Spleen (tissue), 11 donors: Measurements from ENCODE around the gene NUP155. TPM values are rescaled to one million over a fixed set of nuclear protein-coding genes. Genes with fewer than 3 reads are reported as not detected.
A peak's percentile ranks its signal among the peaks of the same experiment; 100 is the strongest.

Experiments used
- DNase-seq: peaks from one replicate; pipeline ENCODE4 v3.0.0-alpha.2; 2020
- H3K27ac ChIP-seq, 8 donors: fragments of 200-600 bp; sonication (generic) in 7 of 8; 1 replicate in 4 of 8; 2 replicates in 4 of 8; pipeline versions ENCODE4 v1.5.0 to v1.8.0; 2016 to 2021; ENCODE audit warnings: inconsistent platforms in 4 of 8, mild to moderate bottlenecking in 4 of 8, moderate library complexity in 1 of 8
- H3K27me3 ChIP-seq, 7 donors: fragments of 200-600 bp; sonication (generic) in 6 of 7; replicated peaks in 1 of 7; 1 replicate in 4 of 7; 2 replicates in 3 of 7; pipeline versions ENCODE4 v1.5.0 to v1.8.0; 2016 to 2021; ENCODE audit warnings: inconsistent platforms in 3 of 7, mild to moderate bottlenecking in 1 of 7
- H3K36me3 ChIP-seq, 6 donors: fragments of 200-600 bp; sonication (generic) in 5 of 6; 1 replicate in 4 of 6; 2 replicates in 2 of 6; pipeline versions ENCODE4 v1.5.0 to v1.8.0; 2016 to 2021; ENCODE audit warnings: inconsistent platforms in 2 of 6
- H3K4me1 ChIP-seq, 6 donors: fragments of 200-600 bp; sonication (generic) in 5 of 6; 1 replicate in 3 of 6; 2 replicates in 3 of 6; pipeline versions ENCODE4 v1.5.0 to v1.8.0; 2016 to 2021; ENCODE audit warnings: inconsistent platforms in 3 of 6
- H3K4me3 ChIP-seq, 8 donors: fragments of 200-600 bp; sonication (generic) in 7 of 8; 1 replicate in 4 of 8; 2 replicates in 4 of 8; pipeline versions ENCODE4 v1.5.0 to v1.8.0; 2016 to 2021; ENCODE audit warnings: inconsistent platforms in 4 of 8, mild to moderate bottlenecking in 4 of 8, moderate library complexity in 2 of 8
- H3K9me3 ChIP-seq, 8 donors: fragments of 200-600 bp; sonication (generic) in 7 of 8; 1 replicate in 4 of 8; 2 replicates in 4 of 8; pipeline versions ENCODE4 v1.5.0 to v1.8.0; 2016 to 2021; ENCODE audit warnings: inconsistent platforms in 4 of 8
- POLR2A ChIP-seq, 3 donors: fragments of 450-650 bp; IDR thresholded peaks; one replicate each; pipeline ENCODE4 v1.5.1; 2017; ENCODE audit warnings: antibody characterized with exemption in 3 of 3, mild to moderate bottlenecking in 1 of 3
- POLR2AphosphoS5 ChIP-seq, 3 donors: sonication (generic); formaldehyde crosslinking; IDR thresholded peaks; one replicate each; pipeline ENCODE4 v1.5.1; 2017; ENCODE audit warnings: antibody characterized with exemption in 3 of 3
- WGBS, 5 donors: extraction: QIAGEN DNeasy Blood & Tissue Kit in 3 of 5; methylation state at CpG; one replicate each; pipeline versions ENCODE4 v1.1.5 to v1.1.7; 2013 to 2018; 5-methylcytosine and 5-hydroxymethylcytosine counted together
- intact Hi-C: fragments of 100-400 bp; cut with DNase I; formaldehyde crosslinking; loops from one replicate; pipeline ENCODE4 v1.15.0; 2023; ENCODE audit warnings: low total_unique reads
- polyA plus RNA-seq, 3 donors: library from polyadenylated mRNA; stranded (reverse); fragments of 200-250 nt; gene quantifications; one replicate each; pipeline ENCODE4 v1.2.1, GENCODE V29; 2013
- total RNA-seq, 7 donors: library from RNA; depleted of rRNA in 3 of 7; stranded (reverse); fragments of >200 nt in 3 of 7; fragmentation: NEBNext Ultra II Directional in 4 of 7; extraction: Animal tissue kit (Norgen Biotek cat#: 25700) in 4 of 7; gene quantifications; one replicate each; pipeline versions ENCODE4 v1.1.0 to v1.2.1, GENCODE V29; 2016 to 2021
- TF ChIP-seq, protein P1 (sequence below), 11 experiments: fragments of 200-600 bp in 7 of 11; fragments of 450-650 bp in 4 of 11; sonication (generic) in 4 of 11; IDR thresholded peaks in 8 of 11; conservative IDR thresholded peaks in 3 of 11; 1 replicate in 7 of 11; 2 replicates in 4 of 11; pipeline versions ENCODE4 v1.4.0 to v1.8.0; 2016 to 2021; ENCODE audit warnings: antibody characterized with exemption in 11 of 11, inconsistent platforms in 4 of 11, mild to moderate bottlenecking in 1 of 11
- donor health status: healthy with polysubstance abuse.
- donor health status: DM: no; HTN: no; CAD: no; lungs with moderate emphysema.
- donor health status: DM: no; HTN: no; CAD: no.
- donor health status: Bipolar disorder and iron deficiency.
- donor health status: healthy.
- donor health status: DM: no; HTN: no; CAD: no.
- donor health status: DM: yes; HTN: yes; CAD: no.

Gene NUP155
- total and polyA plus RNA-seq, 10 donors: 2.9 to 28.8 (median 23.8) TPM

DNA sequence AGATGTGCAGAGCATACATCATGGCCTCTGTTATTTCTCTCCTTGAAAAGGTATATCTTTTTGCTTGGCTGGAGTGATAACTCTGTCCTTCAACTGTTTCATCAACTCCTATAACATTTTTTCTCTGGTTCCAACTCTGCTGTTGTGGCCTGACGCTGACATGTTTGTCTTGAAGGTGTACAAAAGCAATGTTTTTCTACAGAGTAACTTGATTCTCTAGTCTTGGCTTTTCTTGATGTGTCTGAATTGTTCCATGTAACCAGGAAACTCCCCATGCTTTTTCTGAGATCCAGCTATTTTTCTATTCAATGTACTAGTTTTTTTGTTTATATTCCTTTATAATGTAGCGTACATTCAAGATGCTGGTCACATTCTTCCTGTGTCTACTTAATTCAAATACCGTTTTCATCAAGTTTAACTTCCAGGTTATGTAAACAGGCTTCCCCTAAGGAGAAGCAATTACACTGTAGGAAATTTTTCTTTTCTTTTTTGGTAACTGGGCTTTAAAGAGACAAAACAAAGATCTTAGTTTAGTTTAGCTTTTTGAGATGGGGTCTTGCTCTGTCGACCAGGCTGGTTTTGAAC, 115.0 kb downstream of the NUP155 start:
- intact Hi-C loops: no loop called here
- TF ChIP-seq POLR2AphosphoS5 (IDR thresholded peaks at IDR 0.05) (no peak), POLR2A (IDR thresholded peaks at IDR 0.05) (no peak)
- TF ChIP-seq, protein P1, sequence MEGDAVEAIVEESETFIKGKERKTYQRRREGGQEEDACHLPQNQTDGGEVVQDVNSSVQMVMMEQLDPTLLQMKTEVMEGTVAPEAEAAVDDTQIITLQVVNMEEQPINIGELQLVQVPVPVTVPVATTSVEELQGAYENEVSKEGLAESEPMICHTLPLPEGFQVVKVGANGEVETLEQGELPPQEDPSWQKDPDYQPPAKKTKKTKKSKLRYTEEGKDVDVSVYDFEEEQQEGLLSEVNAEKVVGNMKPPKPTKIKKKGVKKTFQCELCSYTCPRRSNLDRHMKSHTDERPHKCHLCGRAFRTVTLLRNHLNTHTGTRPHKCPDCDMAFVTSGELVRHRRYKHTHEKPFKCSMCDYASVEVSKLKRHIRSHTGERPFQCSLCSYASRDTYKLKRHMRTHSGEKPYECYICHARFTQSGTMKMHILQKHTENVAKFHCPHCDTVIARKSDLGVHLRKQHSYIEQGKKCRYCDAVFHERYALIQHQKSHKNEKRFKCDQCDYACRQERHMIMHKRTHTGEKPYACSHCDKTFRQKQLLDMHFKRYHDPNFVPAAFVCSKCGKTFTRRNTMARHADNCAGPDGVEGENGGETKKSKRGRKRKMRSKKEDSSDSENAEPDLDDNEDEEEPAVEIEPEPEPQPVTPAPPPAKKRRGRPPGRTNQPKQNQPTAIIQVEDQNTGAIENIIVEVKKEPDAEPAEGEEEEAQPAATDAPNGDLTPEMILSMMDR (IDR thresholded peaks at IDR 0.05 in 8 of 11, conservative IDR thresholded peaks at IDR 0.05 in 3 of 11): no peak
- Histone ChIP-seq H3K27ac (no peak overlapping the region), H3K4me1 (no peaks in the 10 kb centered on the region), H3K4me3 (no peak overlapping the region), H3K36me3 (no peaks in the 10 kb centered on the region), H3K9me3 (peaks cover 0 to 24% (median 11%) of the 10 kb centered on the region in 8 donors), H3K27me3 (no peaks in the 10 kb centered on the region)
- no peak for DNase-seq
- 87 to 97% (median 93%) methylated on average over 4 of the region's 4 CpGs for WGBS, 5 donors

DNA sequence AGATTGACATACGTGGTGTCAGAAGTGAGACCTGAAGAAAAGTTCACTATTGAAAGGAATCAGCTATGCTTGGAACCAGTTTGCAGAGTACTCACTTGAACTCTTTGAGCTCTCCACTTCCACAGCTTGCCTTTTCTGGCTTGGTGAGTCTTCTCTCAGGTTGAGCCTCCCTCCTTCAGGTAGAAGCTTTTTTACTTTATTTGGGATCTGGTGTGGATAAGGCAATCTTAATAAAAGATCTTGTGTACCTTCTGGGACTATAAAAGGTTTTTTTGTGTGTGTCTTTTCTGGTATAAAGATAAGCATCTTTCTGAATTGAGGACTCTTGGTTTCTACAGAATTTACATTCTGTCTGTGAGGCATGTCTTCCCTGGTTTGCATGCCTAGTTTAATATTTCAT, 116.3 kb downstream of the NUP155 start:
- no peak for DNase-seq
- no peak overlapping the region for H3K4me3 ChIP-seq
- peaks cover 0 to 19% (median 9%) of the 10 kb centered on the region in 8 donors for H3K9me3 ChIP-seq
- no peaks in the 10 kb centered on the region for H3K36me3 ChIP-seq
- peaks cover 0 to 6% (median 4%) of the 10 kb centered on the region in 6 donors for H3K4me1 ChIP-seq
- WGBS, 5 donors: 95 to 100% (median 97%) methylated on average over 1 of the region's 1 CpG
- H3K27me3 ChIP-seq: no peaks in the 10 kb centered on the region
- TF ChIP-seq, protein P1 (IDR thresholded peaks at IDR 0.05 in 8 of 11, conservative IDR thresholded peaks at IDR 0.05 in 3 of 11): no peak
- TF ChIP-seq POLR2A (IDR thresholded peaks at IDR 0.05) (no peak), POLR2AphosphoS5 (IDR thresholded peaks at IDR 0.05) (no peak)
- intact Hi-C loops: no loop called here
- H3K27ac ChIP-seq: no peak overlapping the region

DNA sequence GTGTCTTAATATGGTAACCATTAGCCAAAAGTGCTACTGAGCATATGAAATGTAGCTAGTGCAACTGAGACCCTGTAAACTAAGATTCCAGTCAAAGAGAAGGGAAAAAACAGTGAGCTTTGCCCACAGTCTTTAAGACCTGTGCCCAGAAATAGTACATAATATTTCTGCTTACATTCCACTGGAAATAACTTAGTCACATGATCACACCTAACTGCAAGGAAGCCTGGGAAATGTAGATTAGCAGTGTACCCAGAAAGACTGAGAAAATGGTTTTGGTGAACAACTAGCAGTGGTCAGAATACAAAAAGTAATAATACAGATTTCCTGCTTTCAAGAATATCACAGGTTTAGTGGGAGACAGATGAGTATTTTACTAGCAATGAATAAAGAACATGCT, 119.2 kb downstream of the NUP155 start:
- no peaks in the 10 kb centered on the region for H3K36me3 ChIP-seq

DNA sequence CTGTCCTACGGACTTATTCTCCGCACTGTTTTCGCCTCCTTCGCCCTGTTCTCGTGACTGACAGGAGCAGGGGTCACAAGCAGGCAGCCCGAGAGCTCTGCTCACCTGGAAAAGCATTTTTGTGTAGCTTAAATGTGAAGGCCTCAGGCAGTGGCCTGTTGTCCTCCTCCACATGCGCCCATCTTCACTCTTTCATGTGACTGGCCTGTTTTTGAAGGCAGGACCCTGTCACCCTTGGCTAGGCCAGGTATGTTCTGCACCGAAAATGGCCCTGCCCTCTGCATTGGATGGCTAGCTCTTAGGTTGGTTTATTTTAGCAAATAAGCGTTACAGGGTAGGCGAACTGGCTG, 121.1 kb downstream of the NUP155 start:
- Histone ChIP-seq H3K27ac (peak overlapping the region; percentile 77 to 93 (median 85)), H3K4me1 (peaks cover 8 to 43% (median 27%) of the 10 kb centered on the region in 6 donors), H3K27me3 (no peaks in the 10 kb centered on the region), H3K4me3 (peak overlapping the region; percentile 59 to 92 (median 69)), H3K9me3 (peaks cover 0 to 13% (median 9%) of the 10 kb centered on the region in 8 donors), H3K36me3 (no peaks in the 10 kb centered on the region)
- TF ChIP-seq POLR2AphosphoS5 (IDR thresholded peaks at IDR 0.05) (no peak), POLR2A (IDR thresholded peaks at IDR 0.05) (no peak)
- TF ChIP-seq, protein P1 (IDR thresholded peaks at IDR 0.05 in 8 of 11, conservative IDR thresholded peaks at IDR 0.05 in 3 of 11): no peak
- WGBS, 5 donors: 72 to 84% (median 77%) methylated on average over 10 of the region's 10 CpGs
- intact Hi-C loops: no loop called here
- DNase-seq: no peak

More for the DNA sequence above, 119.2 kb downstream of the NUP155 start:
- Histone ChIP-seq H3K27ac (no peak overlapping the region), H3K4me1 (peaks cover 8 to 30% (median 25%) of the 10 kb centered on the region in 6 donors), H3K4me3 (no peak overlapping the region), H3K9me3 (peaks cover 0 to 13% (median 9%) of the 10 kb centered on the region in 8 donors), H3K27me3 (no peaks in the 10 kb centered on the region)
- TF ChIP-seq POLR2AphosphoS5 (IDR thresholded peaks at IDR 0.05): no peak
- TF ChIP-seq, protein P1 (IDR thresholded peaks at IDR 0.05 in 8 of 11, conservative IDR thresholded peaks at IDR 0.05 in 3 of 11): no peak
- no peak for TF ChIP-seq POLR2A (IDR thresholded peaks at IDR 0.05)
- intact Hi-C loops: no loop called here
- DNase-seq: no peak
